AML-193 (cell line): Measurements from ENCODE around the gene FIP1L1.
A peak's percentile ranks its signal among the peaks of the same experiment; 100 is the strongest.
"Not testable (repeated sequence)": the region's sequence is repeated elsewhere in the genome, so short reads cannot be mapped to it uniquely, and the experiment has no call there.

Experiments
- DNase-seq, 2 experiments: peaks; one replicate each; lab custom pipeline; 2025; lab: John Stamatoyannopoulos, UW

Gene FIP1L1

GRCh38 chr4:53377319-53378170 is at the start of gene FIP1L1:
Gene FIP1L1, plus strand, starts transcription at chr4:53377641. Its CDS starts 198 bp downstream, at chr4:53377839.
- DNase-seq: peak; percentile 80 to 84

- DNase-seq: not testable (repeated sequence)
Observed at GRCh38 chr4:53334916-53335315, 42.5 kb upstream of the FIP1L1 start.

GRCh38 chr4:53340145-53340544 is 37.3 kb upstream of the FIP1L1 start:
- DNase-seq: not testable (repeated sequence)

GRCh38 chr4:53346392-53346791 is 31.0 kb upstream of the FIP1L1 start:
- not testable (repeated sequence) for DNase-seq

- DNase-seq: no peak
Observed at GRCh38 chr4:53346920-53347852, 30.3 kb upstream of the FIP1L1 start.

GRCh38 chr4:53348046-53348445 is 29.4 kb upstream of the FIP1L1 start:
- DNase-seq: no peak

GRCh38 chr4:53349091-53349491 is 28.4 kb upstream of the FIP1L1 start:
- no peak for DNase-seq

GRCh38 chr4:53354012-53354722 is 23.3 kb upstream of the FIP1L1 start:
- DNase-seq: no peak

GRCh38 chr4:53355930-53356521 is 21.4 kb upstream of the FIP1L1 start:
- no peak for DNase-seq

GRCh38 chr4:53361451-53361850 is 16.0 kb upstream of the FIP1L1 start:
- DNase-seq: no peak

GRCh38 chr4:53362093-53362492 is 15.3 kb upstream of the FIP1L1 start:
- no peak for DNase-seq

- no peak for DNase-seq
Observed at GRCh38 chr4:53364624-53365023, 12.8 kb upstream of the FIP1L1 start.

GRCh38 chr4:53365121-53365485 is 12.3 kb upstream of the FIP1L1 start:
- peak in 1 of 2 experiments; percentile 31 for DNase-seq

GRCh38 chr4:53365486-53366300 is 11.7 kb upstream of the FIP1L1 start, which contains the start of gene SCFD2:
Gene SCFD2, minus strand, starts transcription at chr4:53366061.
- peak; percentile 87 to 92 for DNase-seq

GRCh38 chr4:53366301-53366716 is 11.1 kb upstream of the FIP1L1 start:
- no peak for DNase-seq

GRCh38 chr4:53367721-53368120 is 9.7 kb upstream of the FIP1L1 start:
- no peak for DNase-seq

GRCh38 chr4:53371049-53371448 is 6.4 kb upstream of the FIP1L1 start:
- DNase-seq: no peak

- DNase-seq: no peak
Observed at GRCh38 chr4:53371843-53372521, 5.5 kb upstream of the FIP1L1 start.

- DNase-seq: no peak
Observed at GRCh38 chr4:53374777-53375258, 2.6 kb upstream of the FIP1L1 start.

GRCh38 chr4:53376900-53377299 is 541 bp upstream of the FIP1L1 start:
- DNase-seq: no peak
